Body of pancreas (tissue), 4 donors: ENCODE data around the gene PRB3. TPM values are rescaled to one million over a fixed set of nuclear protein-coding genes. Genes with fewer than 3 reads are reported as not detected.

Experiments
- ATAC-seq: fragments of 150-250 bp; one replicate; pipeline ENCODE4 v1.9.1; 2016
- DNase-seq, 4 donors: peaks; one replicate each; pipeline ENCODE4 v3.0.0-alpha.2; 2019
- H3K27ac ChIP-seq, 4 donors: fragments of 200-600 bp; sonication (generic); 1 replicate in 3 of 4; 2 replicates in 1 of 4; pipeline versions ENCODE4 v1.5.1 to v1.6.1; 2016 to 2019; ENCODE audit warnings: mild to moderate bottlenecking in 1 of 4, mixed read lengths in 1 of 4, moderate library complexity in 1 of 4
- H3K27me3 ChIP-seq, 2 donors: fragments of 200-600 bp; sonication (generic); one replicate each; pipeline ENCODE4 v1.6.0; 2016; ENCODE audit warnings: mild to moderate bottlenecking in 1 of 2
- H3K36me3 ChIP-seq, 2 donors: fragments of 200-600 bp; sonication (generic); replicated peaks in 1 of 2; 2 replicates each; pipeline ENCODE4 v1.5.1; 2016; ENCODE audit warnings: low read depth in 2 of 2; ENCODE audit not compliant: insufficient read depth in 1 of 2
- H3K4me1 ChIP-seq: fragments of 200-600 bp; sonication (generic); one replicate; pipeline ENCODE4 v1.6.0; 2016
- H3K4me3 ChIP-seq, 2 donors: fragments of 200-600 bp; sonication (generic); 1 replicate in 1 of 2; 2 replicates in 1 of 2; pipeline ENCODE4 v1.5.1; 2016 to 2019
- H3K9me3 ChIP-seq, 3 donors: fragments of 200-600 bp; sonication (generic); 1 replicate in 2 of 3; 2 replicates in 1 of 3; pipeline ENCODE4 v1.5.1; 2016
- CTCF ChIP-seq, 7 experiments: fragments of 450-650 bp in 4 of 7; fragments of 200-600 bp in 3 of 7; sonication (generic) in 3 of 7; IDR thresholded peaks; one replicate each; pipeline ENCODE4 v1.5.1; 2016 to 2019; ENCODE audit warnings: antibody characterized with exemption in 7 of 7
- POLR2A ChIP-seq, 3 donors: fragments of 450-650 bp; IDR thresholded peaks; one replicate each; pipeline ENCODE4 v1.6.1; 2016; ENCODE audit warnings: antibody characterized with exemption in 3 of 3, mild to moderate bottlenecking in 2 of 3
- WGBS, 2 donors: methylation state at CpG; one replicate each; pipeline ENCODE4 v1.1.5; 2017; 5-methylcytosine and 5-hydroxymethylcytosine counted together
- intact Hi-C: fragments of 100-400 bp; cut with DNase I; formaldehyde crosslinking; loops from one replicate; pipeline ENCODE4 v1.15.1; 2023
- total RNA-seq, 2 donors: library from RNA; depleted of rRNA; stranded (reverse); fragments of >200 nt; gene quantifications; one replicate each; pipeline ENCODE4 v1.1.0, GENCODE V29; 2016

PRB3 gene
- not detected for total RNA-seq

- no peak for TF ChIP-seq CTCF (IDR thresholded peaks at IDR 0.05)
- no peak for TF ChIP-seq POLR2A (IDR thresholded peaks at IDR 0.05)
Measured at GRCh38 chr12:11269607-11270006, at the start of gene PRB3. Gene PRB3 (minus strand): TSS chr12:11269707. CDS start chr12:11269669, 38 bp downstream.

GRCh38 chr12:11310336-11310735, 40.8 kb upstream of the PRB3 start, which contains the start of gene PRB4:
Gene PRB4 (minus strand): TSS chr12:11310436. CDS start chr12:11310398, 38 bp downstream.
- DNase-seq (no peak), ATAC-seq (no peak)
- 76 to 77% methylated on average over 3 of the region's 3 CpGs for WGBS, 2 donors
- TF ChIP-seq CTCF (IDR thresholded peaks at IDR 0.05) (no peak), POLR2A (IDR thresholded peaks at IDR 0.05) (no peak)
- Histone ChIP-seq H3K9me3 (peaks cover 0 to 7% (median 0%) of the 10 kb centered on the region in 3 donors), H3K4me3 (no peak within 1 kb of the TSS), H3K27me3 (no peaks in the 10 kb centered on the region), H3K4me1 (no peaks in the 10 kb centered on the region), H3K27ac (no peak within 1 kb of the TSS), H3K36me3 (no peaks in the 10 kb centered on the region)
- intact Hi-C loops, result no loop called here

More at GRCh38 chr12:11269607-11270006, at the start of gene PRB3:
- intact Hi-C loops, result no loop called here
- no peaks in the 10 kb centered on the region for H3K36me3 ChIP-seq
- no peak for ATAC-seq
- no peak within 1 kb of the TSS for H3K4me3 ChIP-seq
- no peak for DNase-seq
- H3K9me3 ChIP-seq, result no peaks in the 10 kb centered on the region
- H3K27me3 ChIP-seq, result no peaks in the 10 kb centered on the region
- H3K27ac ChIP-seq, result no peak within 1 kb of the TSS
- WGBS, 2 donors, result 81 to 89% methylated on average over 3 of the region's 3 CpGs
- H3K4me1 ChIP-seq, result no peaks in the 10 kb centered on the region

- intact Hi-C loops, result no loop called here
- WGBS, 2 donors, result 73 to 77% methylated on average over 2 of the region's 2 CpGs
Measured at GRCh38 chr12:11307143-11307542, 37.6 kb upstream of the PRB3 start.

GRCh38 chr12:11273449-11273848, 3.9 kb upstream of the PRB3 start:
- Histone ChIP-seq H3K36me3 (no peaks in the 10 kb centered on the region), H3K27ac (no peak overlapping the region), H3K4me1 (no peaks in the 10 kb centered on the region), H3K4me3 (no peak overlapping the region), H3K9me3 (no peaks in the 10 kb centered on the region), H3K27me3 (no peaks in the 10 kb centered on the region)
- DNase-seq, result no peak
- intact Hi-C loops, result no loop called here
- no peak for ATAC-seq
- WGBS, 2 donors, result 75% methylated on average over 3 of the region's 3 CpGs
- TF ChIP-seq CTCF (IDR thresholded peaks at IDR 0.05) (no peak), POLR2A (IDR thresholded peaks at IDR 0.05) (no peak)

More at GRCh38 chr12:11307143-11307542, 37.6 kb upstream of the PRB3 start:
- no peak overlapping the region for H3K4me3 ChIP-seq
- H3K9me3 ChIP-seq, result peaks cover 0 to 7% (median 0%) of the 10 kb centered on the region in 3 donors
- H3K36me3 ChIP-seq, result no peaks in the 10 kb centered on the region
- no peak for ATAC-seq
- no peak for TF ChIP-seq CTCF (IDR thresholded peaks at IDR 0.05)
- TF ChIP-seq POLR2A (IDR thresholded peaks at IDR 0.05), result no peak
- no peak overlapping the region for H3K27ac ChIP-seq
- no peak for DNase-seq
- H3K27me3 ChIP-seq, result no peaks in the 10 kb centered on the region
- H3K4me1 ChIP-seq, result no peaks in the 10 kb centered on the region

- no peak for TF ChIP-seq CTCF (IDR thresholded peaks at IDR 0.05)
- TF ChIP-seq POLR2A (IDR thresholded peaks at IDR 0.05), result no peak
- intact Hi-C loops, result no loop called here
- 85 to 94% methylated on average over 1 of the region's 1 CpG for WGBS, 2 donors
- Histone ChIP-seq H3K4me1 (no peaks in the 10 kb centered on the region), H3K9me3 (no peaks in the 10 kb centered on the region), H3K4me3 (no peak overlapping the region), H3K27ac (no peak overlapping the region), H3K36me3 (no peaks in the 10 kb centered on the region), H3K27me3 (no peaks in the 10 kb centered on the region)
- ATAC-seq (no peak), DNase-seq (no peak)
Measured at GRCh38 chr12:11264501-11264900, 5.0 kb downstream of the PRB3 start.
